Neuron (in vitro differentiated cells): ENCODE results near the gene KLF15.

Experiments used
- H2AFZ ChIP-seq: one replicate; pipeline ENCODE4 v1.6.1; 2013; ENCODE audit warnings: low read depth, mild to moderate bottlenecking, inconsistent platforms, low read length, moderate library complexity
- H3K27me3 ChIP-seq: one replicate; pipeline ENCODE4 v1.6.1; 2013; ENCODE audit warnings: low read length; ENCODE audit not compliant: insufficient read depth
- H3K36me3 ChIP-seq: one replicate; pipeline ENCODE4 v1.6.1; 2013; ENCODE audit warnings: low read length; ENCODE audit not compliant: insufficient read depth
- H3K4me1 ChIP-seq: one replicate; pipeline ENCODE4 v1.6.1; 2013; ENCODE audit warnings: low read length; ENCODE audit not compliant: insufficient read depth
- H3K4me3 ChIP-seq: 2 replicates; pipeline ENCODE4 v1.5.1; 2013; ENCODE audit warnings: mild to moderate bottlenecking, low read length, moderate library complexity
- H3K9me3 ChIP-seq: one replicate; pipeline ENCODE4 v1.6.1; 2013; ENCODE audit warnings: low read length

The KLF15 gene

DNA sequence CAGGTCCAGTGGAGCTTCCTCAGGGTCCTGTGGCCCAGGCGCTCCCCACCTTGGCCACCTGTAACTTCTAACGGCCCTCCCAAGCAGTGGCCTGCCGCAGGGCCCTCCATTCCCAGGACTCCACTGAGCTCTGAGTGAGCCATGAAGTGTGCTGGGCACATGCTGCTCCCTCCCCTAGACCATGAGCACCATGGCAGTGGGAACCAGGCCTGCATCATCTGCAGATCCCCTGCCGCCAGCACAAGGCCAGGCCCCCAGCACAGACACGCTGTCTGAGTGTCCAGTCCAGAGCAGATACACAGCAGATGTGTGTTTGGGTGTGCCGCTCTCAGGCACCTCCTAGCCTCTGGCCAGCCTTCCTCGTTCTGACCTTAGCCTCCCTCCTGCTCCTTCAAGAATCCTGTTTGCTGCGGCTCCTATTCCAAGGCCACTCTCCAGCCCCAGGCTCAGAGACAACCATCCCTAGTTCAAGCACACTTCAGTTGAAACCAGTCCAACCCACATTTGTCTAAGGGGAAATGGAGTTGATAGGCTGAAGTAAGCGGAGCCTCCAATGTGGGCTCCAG, 7.0 kb upstream of the KLF15 start:
- Histone ChIP-seq H3K4me1 (no peaks in the 10 kb centered on the region), H2AFZ (no peak overlapping the region), H3K27me3 (peaks cover 23% of the 10 kb centered on the region), H3K36me3 (no peaks in the 10 kb centered on the region), H3K4me3 (no peak overlapping the region), H3K9me3 (peaks cover 2% of the 10 kb centered on the region)

- Histone ChIP-seq H3K27me3 (peaks cover 34% of the 10 kb centered on the region), H3K9me3 (peaks cover 4% of the 10 kb centered on the region), H3K4me1 (peaks cover 11% of the 10 kb centered on the region), H2AFZ (no peak overlapping the region), H3K36me3 (no peaks in the 10 kb centered on the region), H3K4me3 (no peak overlapping the region)
These were observed 4.0 kb upstream of the KLF15 start for GRCh38 chr3:126361211-126361610.

DNA sequence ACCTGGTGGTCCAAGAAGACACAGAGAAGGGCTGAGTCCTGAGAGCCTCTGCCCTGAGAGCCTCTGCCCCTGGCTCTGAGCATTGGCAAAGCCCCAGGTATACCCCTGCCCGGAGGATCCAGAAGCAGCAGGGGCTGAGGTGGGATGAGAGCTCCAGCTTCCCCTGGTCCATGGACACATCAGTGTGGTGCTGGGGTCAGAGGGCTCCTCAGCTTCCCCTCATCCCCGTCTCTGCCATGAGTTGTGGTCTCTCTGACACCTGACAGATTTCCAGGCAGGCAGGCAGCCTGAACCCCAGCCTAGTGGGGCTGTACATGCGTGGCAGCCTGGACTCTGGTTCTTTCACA, 3.5 kb upstream of the KLF15 start:
- peaks cover 15% of the 10 kb centered on the region for H3K4me1 ChIP-seq
- no peak overlapping the region for H3K4me3 ChIP-seq
- peaks cover 34% of the 10 kb centered on the region for H3K27me3 ChIP-seq
- no peaks in the 10 kb centered on the region for H3K36me3 ChIP-seq
- peaks cover 4% of the 10 kb centered on the region for H3K9me3 ChIP-seq
- H2AFZ ChIP-seq = no peak overlapping the region

- Histone ChIP-seq H3K36me3 (no peaks in the 10 kb centered on the region), H3K27me3 (peaks cover 34% of the 10 kb centered on the region), H2AFZ (no peak overlapping the region), H3K4me1 (peaks cover 20% of the 10 kb centered on the region), H3K4me3 (no peak overlapping the region), H3K9me3 (peaks cover 4% of the 10 kb centered on the region)
These were observed 3.0 kb upstream of the KLF15 start for GRCh38 chr3:126360046-126360713.

- Histone ChIP-seq H3K27me3 (peaks cover 28% of the 10 kb centered on the region), H3K4me1 (peaks cover 21% of the 10 kb centered on the region), H3K36me3 (no peaks in the 10 kb centered on the region), H3K4me3 (no peak overlapping the region), H3K9me3 (peaks cover 4% of the 10 kb centered on the region), H2AFZ (no peak overlapping the region)
These were observed 1.6 kb upstream of the KLF15 start for GRCh38 chr3:126358816-126359181.

DNA sequence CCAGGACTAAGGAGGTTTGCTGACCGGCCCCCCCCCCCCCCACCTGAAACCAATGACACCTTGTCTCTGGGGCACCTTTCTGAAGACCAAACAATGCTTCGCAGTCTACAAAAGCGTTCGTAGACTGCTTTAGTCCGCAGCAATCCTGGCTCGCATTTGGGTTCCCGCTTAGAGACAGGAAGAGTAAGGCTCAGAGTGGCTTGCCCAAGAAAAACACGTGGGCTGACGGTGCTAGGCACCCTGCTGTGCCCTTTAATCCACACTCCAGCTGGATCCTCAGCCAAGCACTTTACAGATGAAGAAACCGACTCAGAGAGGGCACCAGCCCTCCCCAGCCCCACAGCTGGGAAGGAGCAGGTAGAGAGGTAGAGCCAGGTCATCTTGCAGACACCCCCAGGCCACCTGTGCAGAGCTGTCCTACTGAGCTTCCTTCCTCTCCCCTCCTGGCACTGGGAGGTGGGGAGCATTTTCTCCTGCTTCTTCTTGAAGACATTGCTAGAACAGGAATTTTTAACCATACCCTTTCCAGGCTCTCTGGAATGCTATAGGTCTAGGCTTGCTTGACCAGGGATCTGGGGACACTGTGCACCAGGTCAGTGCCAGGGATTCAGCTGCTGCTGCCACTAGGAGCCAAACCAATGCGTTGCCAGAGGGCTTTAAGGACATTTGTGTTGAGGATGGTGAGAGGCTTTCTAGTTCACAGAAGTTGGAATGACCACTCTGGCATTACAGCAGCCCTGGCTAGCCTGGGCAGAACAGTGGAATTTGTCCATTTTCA, 1.0 kb upstream of the KLF15 start:
- H3K36me3 ChIP-seq = no peaks in the 10 kb centered on the region
- peaks cover 27% of the 10 kb centered on the region for H3K27me3 ChIP-seq
- peak overlapping the region; percentile 82 for H2AFZ ChIP-seq
- H3K9me3 ChIP-seq = peaks cover 4% of the 10 kb centered on the region
- peak overlapping the region; percentile 59 for H3K4me3 ChIP-seq
- H3K4me1 ChIP-seq = peaks cover 21% of the 10 kb centered on the region

DNA sequence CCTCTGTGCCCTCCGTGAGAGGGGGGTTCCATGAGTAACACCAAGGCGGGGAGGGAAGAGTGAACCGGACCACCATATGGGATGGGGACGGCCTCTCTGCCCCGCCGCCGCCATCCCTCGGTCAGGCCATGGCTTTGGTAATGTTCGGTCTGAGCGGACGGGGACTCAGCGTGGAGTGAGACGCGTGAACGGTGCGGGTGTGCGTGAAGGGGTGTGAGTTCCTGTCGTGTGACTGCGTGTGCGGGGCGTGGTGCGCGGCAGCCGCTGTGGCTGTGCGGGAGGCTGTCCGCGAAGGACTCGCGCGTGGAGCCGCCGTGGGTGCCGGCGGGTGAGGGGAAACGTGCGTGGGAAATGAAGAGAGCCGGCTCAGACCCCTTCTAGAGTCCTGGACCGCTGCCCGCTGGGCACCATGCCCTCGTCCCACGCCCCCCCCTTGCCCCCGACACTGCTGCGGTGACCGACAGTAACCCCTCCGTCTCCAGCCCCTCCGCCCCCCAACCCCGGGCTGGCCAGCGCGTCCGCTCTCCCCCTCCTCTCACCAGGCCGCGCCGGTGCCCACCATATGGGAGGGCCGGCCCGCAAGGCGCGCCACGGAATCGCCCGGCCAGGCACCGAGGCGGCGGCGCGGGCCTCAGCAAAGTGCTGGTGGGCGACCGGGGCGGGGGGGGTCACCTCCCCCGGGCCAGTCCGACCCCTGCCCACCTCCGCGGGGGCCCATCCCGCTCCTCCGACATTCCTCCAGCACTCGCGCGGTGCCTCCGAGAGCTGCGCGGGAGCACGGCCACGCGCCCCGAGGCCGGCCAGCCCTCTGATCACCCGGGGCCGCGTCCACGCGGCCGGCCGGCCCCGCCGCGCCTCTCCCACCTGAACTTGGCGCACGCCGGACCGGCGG, 589 bp downstream of the KLF15 start:
- Histone ChIP-seq H2AFZ (peak overlapping the region; percentile 34), H3K9me3 (peaks cover 4% of the 10 kb centered on the region)

DNA sequence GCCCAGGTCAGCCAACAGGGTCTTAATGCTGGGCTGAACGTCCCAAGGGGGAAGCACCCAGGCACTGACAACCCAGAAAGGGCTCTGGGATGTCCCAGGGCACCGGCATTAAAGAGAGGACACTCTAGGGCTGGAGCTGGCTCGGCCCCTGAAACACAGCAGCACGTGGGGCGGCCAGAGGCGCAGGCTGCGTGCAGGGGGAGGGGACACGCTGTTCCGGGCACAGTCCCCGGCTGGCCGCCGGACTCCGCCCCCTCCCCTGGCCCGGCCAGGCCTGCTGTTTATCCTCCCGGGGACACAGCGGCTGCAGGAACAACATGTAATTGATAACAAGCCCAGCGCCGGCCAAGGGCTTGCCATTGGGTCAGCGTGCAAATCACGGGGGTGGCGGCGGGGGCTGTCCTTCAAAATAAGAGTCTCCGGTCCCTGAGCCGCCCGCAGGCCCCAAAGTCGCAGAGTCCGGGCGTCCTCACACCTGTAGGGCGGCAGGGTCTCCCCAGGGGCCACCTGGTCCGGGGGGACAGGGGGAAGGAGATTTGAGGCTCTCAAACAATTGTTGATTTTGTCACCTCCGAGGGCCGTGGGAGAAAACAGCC, 1.3 kb downstream of the KLF15 start:
- Histone ChIP-seq H3K4me1 (peaks cover 21% of the 10 kb centered on the region), H3K9me3 (peaks cover 4% of the 10 kb centered on the region)

More for the DNA sequence above, 589 bp downstream of the KLF15 start:
- peaks cover 20% of the 10 kb centered on the region for H3K27me3 ChIP-seq
- H3K36me3 ChIP-seq = no peaks in the 10 kb centered on the region
- peak overlapping the region; percentile 59 for H3K4me3 ChIP-seq
- peaks cover 21% of the 10 kb centered on the region for H3K4me1 ChIP-seq

GRCh38 chr3:126355251-126355650, 2.0 kb downstream of the KLF15 start:
- H3K4me1 ChIP-seq = peaks cover 21% of the 10 kb centered on the region
- H3K9me3 ChIP-seq = peaks cover 4% of the 10 kb centered on the region
- peaks cover 20% of the 10 kb centered on the region for H3K27me3 ChIP-seq
- peak overlapping the region; percentile 59 for H3K4me3 ChIP-seq
- peak overlapping the region; percentile 34 for H2AFZ ChIP-seq
- no peaks in the 10 kb centered on the region for H3K36me3 ChIP-seq

More for the DNA sequence above, 1.3 kb downstream of the KLF15 start:
- Histone ChIP-seq H3K4me3 (peak overlapping the region; percentile 59), H3K27me3 (peaks cover 20% of the 10 kb centered on the region), H2AFZ (peak overlapping the region; percentile 34), H3K36me3 (no peaks in the 10 kb centered on the region)

DNA sequence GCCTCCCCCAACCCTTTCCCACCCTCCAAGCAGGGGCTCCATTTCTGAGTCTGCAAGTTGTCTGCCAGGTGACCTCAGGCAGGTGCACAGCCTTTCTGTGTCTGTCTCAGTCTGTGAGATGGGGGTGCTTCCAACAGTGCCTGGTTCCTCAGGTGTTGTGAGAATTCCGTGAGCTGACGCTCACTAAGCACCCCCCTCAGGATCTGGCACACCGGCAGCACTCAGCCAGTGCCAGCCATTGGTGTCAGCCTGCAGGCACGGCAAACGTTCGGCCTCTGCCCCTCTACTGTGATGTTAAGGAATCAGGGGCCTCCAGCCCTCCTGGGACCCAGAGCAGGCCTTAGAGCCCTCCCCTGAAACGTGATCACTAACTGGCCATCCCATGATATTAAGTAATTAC, 2.4 kb downstream of the KLF15 start:
- Histone ChIP-seq H3K9me3 (peaks cover 2% of the 10 kb centered on the region), H3K27me3 (peaks cover 16% of the 10 kb centered on the region), H3K4me1 (peaks cover 21% of the 10 kb centered on the region), H3K36me3 (no peaks in the 10 kb centered on the region), H2AFZ (no peak overlapping the region), H3K4me3 (no peak overlapping the region)

- Histone ChIP-seq H3K9me3 (peaks cover under 1% of the 10 kb centered on the region), H2AFZ (no peak overlapping the region), H3K36me3 (no peaks in the 10 kb centered on the region), H3K4me1 (peaks cover 21% of the 10 kb centered on the region), H3K27me3 (peaks cover 8% of the 10 kb centered on the region), H3K4me3 (no peak overlapping the region)
These were observed 3.4 kb downstream of the KLF15 start for GRCh38 chr3:126353694-126354321.
